Neutrophil (primary cell): ENCODE results near the gene SOX8.

Source experiments
- H3K27ac ChIP-seq: fragments of 200-600 bp; sonication (generic); 2 replicates; pipeline ENCODE4 v1.5.1; 2016; ENCODE audit warnings: mild to moderate bottlenecking, moderate library complexity
- H3K27me3 ChIP-seq: fragments of 200-600 bp; sonication (generic); 2 replicates; pipeline ENCODE4 v1.6.0; 2016; ENCODE audit warnings: mild to moderate bottlenecking
- H3K36me3 ChIP-seq: fragments of 200-600 bp; sonication (generic); 2 replicates; pipeline ENCODE4 v1.5.1; 2017
- H3K4me1 ChIP-seq, 2 experiments: fragments of 200-600 bp in 1 of 2; sonication (generic) in 1 of 2; 1 replicate in 1 of 2; 2 replicates in 1 of 2; pipeline versions ENCODE4 v1.5.1 to v1.6.1; 2013 to 2016; ENCODE audit warnings: low read depth in 1 of 2, low read length in 1 of 2, mild to moderate bottlenecking in 1 of 2, moderate library complexity in 1 of 2; ENCODE audit not compliant: control insufficient read depth in 1 of 2, insufficient read depth in 1 of 2
- H3K4me3 ChIP-seq, 2 experiments: fragments of 200-600 bp in 1 of 2; sonication (generic) in 1 of 2; 1 replicate in 1 of 2; 2 replicates in 1 of 2; pipeline ENCODE4 v1.5.1; 2013 to 2016; ENCODE audit warnings: low read depth in 1 of 2, low read length in 1 of 2, mild to moderate bottlenecking in 1 of 2, moderate library complexity in 1 of 2
- H3K9me3 ChIP-seq: fragments of 200-600 bp; sonication (generic); 2 replicates; pipeline ENCODE4 v1.5.1; 2016
- TF ChIP-seq, protein P1 (sequence below): fragments of 200-600 bp; sonication (generic); IDR thresholded peaks from 2 replicates; pipeline ENCODE4 v1.5.1; 2016; ENCODE audit warnings: antibody characterized with exemption

The SOX8 gene

DNA sequence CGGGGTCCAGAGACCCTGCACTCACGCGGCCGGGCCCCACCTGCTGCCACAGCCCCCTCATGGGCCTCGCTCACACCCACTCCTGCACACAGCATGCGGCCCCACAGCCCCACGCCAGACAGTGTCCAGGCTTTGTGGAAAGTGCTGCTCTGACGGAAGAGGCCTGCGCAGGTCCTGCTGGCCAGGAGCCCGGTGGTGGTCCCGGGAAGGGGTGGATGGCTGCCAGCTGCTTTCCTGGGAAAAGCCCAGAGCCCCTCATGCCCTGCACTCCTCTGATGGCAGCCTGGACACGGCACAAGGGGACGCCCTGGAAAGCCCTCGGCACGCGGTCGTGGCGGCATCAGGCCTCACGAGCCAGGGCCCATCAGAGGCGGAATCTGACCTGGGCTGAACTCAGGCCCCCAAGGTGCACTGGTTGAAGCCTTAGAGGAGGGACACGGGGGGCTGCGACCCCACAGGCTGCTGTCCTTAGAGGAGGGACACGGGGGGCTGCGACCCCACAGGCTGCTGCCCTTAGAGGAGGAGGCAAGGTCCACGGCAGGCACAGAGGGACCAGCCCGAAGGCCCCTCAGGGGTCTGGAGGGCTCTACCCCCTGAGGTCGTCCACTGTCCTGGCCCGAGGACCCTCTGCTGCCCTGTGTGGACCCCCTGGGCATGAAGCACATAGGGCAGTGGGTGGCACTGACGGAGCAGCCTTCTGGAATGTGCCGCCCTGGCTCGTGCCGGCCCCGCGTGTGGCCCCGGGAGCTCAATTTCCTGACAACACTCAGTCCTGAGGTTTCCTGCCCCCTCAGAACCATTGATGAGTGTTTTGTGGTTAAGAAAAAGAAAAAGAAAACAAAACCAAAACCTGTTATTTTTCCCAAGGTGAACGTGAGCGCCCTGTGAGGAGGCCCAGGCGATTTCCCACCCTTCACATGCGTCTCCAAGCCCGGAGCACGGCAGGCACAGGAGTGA lies 22.1 kb downstream of the SOX8 start:
- H3K27me3 ChIP-seq = peaks cover 16% of the 10 kb centered on the region

DNA sequence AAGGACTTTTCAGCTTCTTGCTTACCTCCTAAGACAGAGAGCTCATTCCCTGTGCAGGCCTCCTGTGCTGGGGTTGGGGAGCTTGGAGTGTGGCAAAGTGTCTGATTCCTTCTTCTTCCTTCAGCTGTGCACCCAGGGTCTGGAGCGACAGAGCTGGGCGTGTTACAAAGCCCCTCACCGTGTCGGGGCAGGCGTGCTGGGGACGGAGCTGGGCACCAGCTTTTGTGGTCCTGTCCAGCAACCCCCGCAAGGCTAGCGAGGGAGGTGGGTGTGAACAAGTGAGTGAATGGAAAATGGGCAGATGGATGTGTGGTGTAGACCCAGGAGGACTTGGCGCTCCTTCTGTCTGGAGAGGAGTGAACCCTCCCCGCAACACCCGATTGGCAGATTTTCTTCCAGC lies 23.7 kb downstream of the SOX8 start:
- Histone ChIP-seq H3K36me3 (no peaks in the 10 kb centered on the region), H3K27ac (no peak overlapping the region), H3K4me1 (no peaks in the 10 kb centered on the region), H3K27me3 (peaks cover 26% of the 10 kb centered on the region), H3K9me3 (no peaks in the 10 kb centered on the region), H3K4me3 (no peak overlapping the region)
- TF ChIP-seq, protein P1, sequence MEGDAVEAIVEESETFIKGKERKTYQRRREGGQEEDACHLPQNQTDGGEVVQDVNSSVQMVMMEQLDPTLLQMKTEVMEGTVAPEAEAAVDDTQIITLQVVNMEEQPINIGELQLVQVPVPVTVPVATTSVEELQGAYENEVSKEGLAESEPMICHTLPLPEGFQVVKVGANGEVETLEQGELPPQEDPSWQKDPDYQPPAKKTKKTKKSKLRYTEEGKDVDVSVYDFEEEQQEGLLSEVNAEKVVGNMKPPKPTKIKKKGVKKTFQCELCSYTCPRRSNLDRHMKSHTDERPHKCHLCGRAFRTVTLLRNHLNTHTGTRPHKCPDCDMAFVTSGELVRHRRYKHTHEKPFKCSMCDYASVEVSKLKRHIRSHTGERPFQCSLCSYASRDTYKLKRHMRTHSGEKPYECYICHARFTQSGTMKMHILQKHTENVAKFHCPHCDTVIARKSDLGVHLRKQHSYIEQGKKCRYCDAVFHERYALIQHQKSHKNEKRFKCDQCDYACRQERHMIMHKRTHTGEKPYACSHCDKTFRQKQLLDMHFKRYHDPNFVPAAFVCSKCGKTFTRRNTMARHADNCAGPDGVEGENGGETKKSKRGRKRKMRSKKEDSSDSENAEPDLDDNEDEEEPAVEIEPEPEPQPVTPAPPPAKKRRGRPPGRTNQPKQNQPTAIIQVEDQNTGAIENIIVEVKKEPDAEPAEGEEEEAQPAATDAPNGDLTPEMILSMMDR = no peak

More for the DNA sequence above, 22.1 kb downstream of the SOX8 start:
- H3K27ac ChIP-seq = no peak overlapping the region
- TF ChIP-seq, protein P1 = no peak
- no peaks in the 10 kb centered on the region for H3K4me1 ChIP-seq
- H3K4me3 ChIP-seq = no peak overlapping the region
- H3K9me3 ChIP-seq = no peaks in the 10 kb centered on the region
- H3K36me3 ChIP-seq = no peaks in the 10 kb centered on the region

- H3K9me3 ChIP-seq = no peaks in the 10 kb centered on the region
- no peak overlapping the region for H3K27ac ChIP-seq
- no peaks in the 10 kb centered on the region for H3K4me1 ChIP-seq
- no peak overlapping the region for H3K4me3 ChIP-seq
- H3K27me3 ChIP-seq = peaks cover 37% of the 10 kb centered on the region
- H3K36me3 ChIP-seq = no peaks in the 10 kb centered on the region
- TF ChIP-seq, protein P1 = no peak
Measured at GRCh38 chr16:1006781-1007180, 25.2 kb downstream of the SOX8 start.

- H3K4me1 ChIP-seq = no peaks in the 10 kb centered on the region
- H3K9me3 ChIP-seq = no peaks in the 10 kb centered on the region
- no peak overlapping the region for H3K4me3 ChIP-seq
- peaks cover 37% of the 10 kb centered on the region for H3K27me3 ChIP-seq
- TF ChIP-seq, protein P1 = no peak
- no peak overlapping the region for H3K27ac ChIP-seq
- no peaks in the 10 kb centered on the region for H3K36me3 ChIP-seq
Measured at GRCh38 chr16:1007284-1007850, 25.8 kb downstream of the SOX8 start.

GRCh38 chr16:1008085-1008484 lies 26.5 kb downstream of the SOX8 start:
- no peaks in the 10 kb centered on the region for H3K9me3 ChIP-seq
- no peaks in the 10 kb centered on the region for H3K4me1 ChIP-seq
- H3K27ac ChIP-seq = no peak overlapping the region
- no peaks in the 10 kb centered on the region for H3K36me3 ChIP-seq
- H3K27me3 ChIP-seq = peaks cover 37% of the 10 kb centered on the region
- H3K4me3 ChIP-seq = no peak overlapping the region
- TF ChIP-seq, protein P1 = no peak
